Osteocyte (in vitro differentiated cells): ENCODE data around the gene TMPRSS11E. TPM values are rescaled to one million over a fixed set of nuclear protein-coding genes. Genes with fewer than 3 reads are reported as not detected.

ENCODE experiments used
- DNase-seq: peaks from one replicate; pipeline ENCODE4 v3.0.0; 2021; ENCODE audit warnings: mixed read lengths; ENCODE audit not compliant: unreplicated experiment; ENCODE audit errors: extremely low spot score
- H3K27ac Mint-ChIP-seq: one replicate; pipeline ENCODE4 v1.8.0; 2021; ENCODE audit warnings: mild to moderate bottlenecking, mixed read lengths; ENCODE audit not compliant: unreplicated experiment
- H3K27me3 Mint-ChIP-seq: one replicate; pipeline ENCODE4 v1.8.0; 2021; ENCODE audit warnings: mixed read lengths; ENCODE audit not compliant: unreplicated experiment
- H3K36me3 Mint-ChIP-seq: one replicate; pipeline ENCODE4 v1.8.0; 2021; ENCODE audit warnings: mixed read lengths; ENCODE audit not compliant: unreplicated experiment
- H3K4me1 Mint-ChIP-seq: one replicate; pipeline ENCODE4 v1.8.0; 2021; ENCODE audit warnings: mixed read lengths; ENCODE audit not compliant: unreplicated experiment
- H3K4me3 Mint-ChIP-seq: one replicate; pipeline ENCODE4 v1.8.0; 2021; ENCODE audit warnings: mild to moderate bottlenecking, moderate library complexity, mixed read lengths; ENCODE audit not compliant: unreplicated experiment
- H3K9me3 Mint-ChIP-seq: one replicate; pipeline ENCODE4 v1.8.0; 2021; ENCODE audit warnings: mixed read lengths; ENCODE audit not compliant: unreplicated experiment
- CTCF ChIP-seq: fragments of 200-600 bp; sonication (generic); IDR thresholded peaks from 2 replicates; pipeline ENCODE4 v1.5.0; 2021; ENCODE audit warnings: antibody characterized with exemption, mild to moderate bottlenecking, moderate library complexity
- total RNA-seq: library from RNA; stranded (reverse); gene quantifications from 2 replicates; pipeline ENCODE4 v1.2.1, GENCODE V29; 2021

The TMPRSS11E gene
- total RNA-seq, 1 donor from 2014 or later: not detected

GRCh38 chr4:68416591-68416990 is 30.7 kb upstream of the TMPRSS11E start:
- H3K4me1 Mint-ChIP-seq: no peaks in the 10 kb centered on the region
- no peak for TF ChIP-seq CTCF
- DNase-seq: no peak
- no peaks in the 10 kb centered on the region for H3K27me3 Mint-ChIP-seq
- H3K4me3 Mint-ChIP-seq: no peak overlapping the region
- H3K9me3 Mint-ChIP-seq: peaks cover 4% of the 10 kb centered on the region
- no peaks in the 10 kb centered on the region for H3K36me3 Mint-ChIP-seq
- H3K27ac Mint-ChIP-seq: no peak overlapping the region

- Mint-ChIP-seq H3K9me3 (no peaks in the 10 kb centered on the region), H3K27me3 (peaks cover 5% of the 10 kb centered on the region), H3K4me1 (no peaks in the 10 kb centered on the region), H3K4me3 (no peak overlapping the region), H3K27ac (no peak overlapping the region), H3K36me3 (no peaks in the 10 kb centered on the region)
- TF ChIP-seq CTCF: no peak
- DNase-seq: no peak
Measured at GRCh38 chr4:68426516-68426915, 20.7 kb upstream of the TMPRSS11E start.

GRCh38 chr4:68430337-68430736 is 16.9 kb upstream of the TMPRSS11E start:
- Mint-ChIP-seq H3K27me3 (peaks cover 7% of the 10 kb centered on the region), H3K9me3 (no peaks in the 10 kb centered on the region), H3K36me3 (no peaks in the 10 kb centered on the region), H3K27ac (no peak overlapping the region), H3K4me3 (no peak overlapping the region), H3K4me1 (no peaks in the 10 kb centered on the region)
- TF ChIP-seq CTCF: no peak
- DNase-seq: no peak

- no peaks in the 10 kb centered on the region for H3K9me3 Mint-ChIP-seq
- H3K27me3 Mint-ChIP-seq: peaks cover 7% of the 10 kb centered on the region
- no peak for DNase-seq
- no peak overlapping the region for H3K27ac Mint-ChIP-seq
- H3K4me1 Mint-ChIP-seq: no peaks in the 10 kb centered on the region
- TF ChIP-seq CTCF: no peak
- H3K36me3 Mint-ChIP-seq: no peaks in the 10 kb centered on the region
- H3K4me3 Mint-ChIP-seq: no peak overlapping the region
Measured at GRCh38 chr4:68432320-68432719, 14.9 kb upstream of the TMPRSS11E start.

GRCh38 chr4:68433582-68433981 is 13.7 kb upstream of the TMPRSS11E start:
- no peak overlapping the region for H3K27ac Mint-ChIP-seq
- no peak for DNase-seq
- H3K4me1 Mint-ChIP-seq: no peaks in the 10 kb centered on the region
- H3K9me3 Mint-ChIP-seq: no peaks in the 10 kb centered on the region
- H3K27me3 Mint-ChIP-seq: peaks cover 7% of the 10 kb centered on the region
- TF ChIP-seq CTCF: no peak
- H3K4me3 Mint-ChIP-seq: no peak overlapping the region
- H3K36me3 Mint-ChIP-seq: no peaks in the 10 kb centered on the region
